SK-N-SH (cell line): ENCODE measurements around the gene ZBTB46. TPM values are rescaled to one million over a fixed set of nuclear protein-coding genes. Genes with fewer than 3 reads are reported as not detected.

Experiments used
- CTCF ChIA-PET: fragments of 300-600, 350-600 bp; formaldehyde crosslinking; extraction: SDS; loops from one replicate; lab custom pipeline; 2021; lab: Yijun Ruan, JAX
- POLR2A ChIA-PET: fragments of 350-600 bp; sonication (Branson Sonifier 250); formaldehyde crosslinking; extraction: SDS; loops from one replicate; lab custom pipeline; 2020; ENCODE audit warnings: antibody characterized with exemption, inconsistent platforms; lab: Yijun Ruan, JAX
- DNase-seq: peaks from one replicate; pipeline ENCODE4 v3.0.0; 2012
- H2AFZ ChIP-seq: fragments of 200-600 bp; sonication (generic); 2 replicates; pipeline ENCODE4 v1.8.1; 2016; ENCODE audit warnings: antibody characterized with exemption, mild to moderate bottlenecking, low read depth
- H3F3A ChIP-seq: fragments of 200-600 bp; sonication (generic); replicated peaks from 2 replicates; pipeline ENCODE3; 2016; ENCODE audit warnings: antibody characterized with exemption, mild to moderate bottlenecking; ENCODE audit not compliant: insufficient read depth
- H3K27ac ChIP-seq, 2 experiments: fragments of 200-500 bp in 1 of 2; fragments of 200-600 bp in 1 of 2; sonication (Bioruptor generic) in 1 of 2; sonication (generic), shearing (Covaris generic) in 1 of 2; 2 replicates each; pipeline versions ENCODE4 v1.5.1 to v1.6.1; 2014 to 2016; ENCODE audit warnings: low read depth in 2 of 2, inconsistent platforms in 1 of 2, low read length in 1 of 2, mild to moderate bottlenecking in 1 of 2, mixed read lengths in 1 of 2
- H3K27me3 ChIP-seq: fragments of 200-600 bp; sonication (generic), shearing (Covaris generic); 2 replicates; pipeline ENCODE4 v1.6.1; 2016; ENCODE audit warnings: mixed run types; ENCODE audit not compliant: insufficient read depth
- H3K36me3 ChIP-seq, 2 experiments: fragments of 200-500 bp in 1 of 2; fragments of 200-600 bp in 1 of 2; sonication (Bioruptor generic) in 1 of 2; sonication (generic) in 1 of 2; replicated peaks in 1 of 2; 2 replicates each; pipeline versions ENCODE3 to v1.5.1; 2014 to 2016; ENCODE audit warnings: low read length in 1 of 2, mild to moderate bottlenecking in 1 of 2; ENCODE audit not compliant: insufficient read depth in 2 of 2, control insufficient read depth in 1 of 2
- H3K4me1 ChIP-seq, 2 experiments: fragments of 200-500 bp in 1 of 2; fragments of 200-600 bp in 1 of 2; sonication (Bioruptor generic) in 1 of 2; sonication (generic), shearing (Covaris generic) in 1 of 2; 2 replicates each; pipeline versions ENCODE4 v1.5.1 to v1.6.1; 2014 to 2016; ENCODE audit warnings: low read depth in 1 of 2, low read length in 1 of 2, mixed run types in 1 of 2; ENCODE audit not compliant: insufficient read depth in 2 of 2, control insufficient read depth in 1 of 2
- H3K4me2 ChIP-seq: fragments of 200-600 bp; sonication (generic), shearing (Covaris generic); 2 replicates; pipeline ENCODE4 v1.6.1; 2017; ENCODE audit warnings: mixed run types
- H3K4me3 ChIP-seq, 2 experiments: fragments of 200-500 bp in 1 of 2; fragments of 200-600 bp in 1 of 2; sonication (Bioruptor generic) in 1 of 2; sonication (generic), shearing (Covaris generic) in 1 of 2; 2 replicates each; pipeline versions ENCODE4 v1.5.1 to v1.8.1; 2014 to 2016; ENCODE audit warnings: low read depth in 2 of 2, inconsistent platforms in 1 of 2, low read length in 1 of 2, mild to moderate bottlenecking in 1 of 2, mixed read lengths in 1 of 2, moderate library complexity in 1 of 2
- H3K79me2 ChIP-seq: fragments of 200-600 bp; sonication (generic); 2 replicates; pipeline ENCODE4 v1.8.1; 2017; ENCODE audit warnings: mild to moderate bottlenecking; ENCODE audit not compliant: insufficient read depth
- H3K9ac ChIP-seq: fragments of 200-600 bp; sonication (generic); 2 replicates; pipeline ENCODE4 v1.6.1; 2017; ENCODE audit warnings: mixed run types
- H3K9me2 ChIP-seq: fragments of 200-600 bp; sonication (generic); 2 replicates; pipeline ENCODE4 v1.6.1; 2017; ENCODE audit warnings: mixed run types
- H3K9me3 ChIP-seq: fragments of 200-600 bp; sonication (generic); 2 replicates; pipeline ENCODE4 v1.6.1; 2017; ENCODE audit warnings: mixed run types, mild to moderate bottlenecking, moderate library complexity
- H4K20me1 ChIP-seq: fragments of 200-600 bp; sonication (generic); 2 replicates; pipeline ENCODE4 v1.6.1; 2017; ENCODE audit warnings: mild to moderate bottlenecking, mixed run types; ENCODE audit not compliant: insufficient read depth
- CHD2 ChIP-seq: fragments of 150-350 bp; IDR thresholded peaks from 2 replicates; pipeline ENCODE4 v1.6.1; 2018; ENCODE audit warnings: low read length; ENCODE audit not compliant: partially characterized antibody
- EP300 ChIP-seq, 2 experiments: IDR thresholded peaks; 2 replicates each; pipeline versions ENCODE4 v1.4.0 to v1.6.1; 2012; ENCODE audit warnings: borderline replicate concordance in 1 of 2, low read depth in 1 of 2, low read length in 1 of 2
- FOSL2 ChIP-seq: IDR thresholded peaks from 2 replicates; pipeline ENCODE4 v1.4.0; 2012; ENCODE audit warnings: low read depth, mild to moderate bottlenecking, moderate library complexity, borderline replicate concordance
- FOXJ3 ChIP-seq: sonication (generic); formaldehyde crosslinking; IDR thresholded peaks from 2 replicates; pipeline ENCODE4 v1.5.1; 2020; ENCODE audit warnings: mild to moderate bottlenecking, missing genetic modification reagents
- GABPA ChIP-seq: IDR thresholded peaks from 2 replicates; pipeline ENCODE4 v1.4.0; 2012; ENCODE audit warnings: low read depth, mild to moderate bottlenecking
- JUND ChIP-seq: IDR thresholded peaks from 2 replicates; pipeline ENCODE4 v1.4.0; 2012
- MAX ChIP-seq: IDR thresholded peaks from 2 replicates; pipeline ENCODE4 v1.4.0; 2012; ENCODE audit warnings: low read depth
- MEF2A ChIP-seq: IDR thresholded peaks from 2 replicates; pipeline ENCODE4 v1.4.0; 2012; ENCODE audit warnings: low read depth, borderline replicate concordance
- MXI1 ChIP-seq: IDR thresholded peaks from 2 replicates; pipeline ENCODE4 v1.6.1; 2012; ENCODE audit warnings: mild to moderate bottlenecking, low read depth, low read length, improper control_type of control experiment
- NFIC ChIP-seq: IDR thresholded peaks from 2 replicates; pipeline ENCODE4 v1.4.0; 2012; ENCODE audit warnings: borderline replicate concordance
- PBX3 ChIP-seq: IDR thresholded peaks from 2 replicates; pipeline ENCODE4; 2012
- RCOR1 ChIP-seq: fragments of 150-350 bp; IDR thresholded peaks from 2 replicates; pipeline ENCODE4 v1.6.1; 2017; ENCODE audit warnings: antibody characterized with exemption, low read length
- RFX5 ChIP-seq: IDR thresholded peaks from 2 replicates; pipeline ENCODE4 v1.6.1; 2012; ENCODE audit warnings: mild to moderate bottlenecking, improper control_type of control experiment, low read length
- RXRA ChIP-seq: IDR thresholded peaks from 2 replicates; pipeline ENCODE4 v1.4.0; 2012; ENCODE audit warnings: low read depth, mild to moderate bottlenecking, borderline replicate concordance
- SMC3 ChIP-seq: IDR thresholded peaks from 2 replicates; pipeline ENCODE4 v1.6.1; 2012; ENCODE audit warnings: low read depth, low read length, improper control_type of control experiment
- TAF1 ChIP-seq: IDR thresholded peaks from 2 replicates; pipeline ENCODE4 v1.6.1; 2012; ENCODE audit warnings: low read depth, mild to moderate bottlenecking, low read length, moderate library complexity, borderline replicate concordance
- TCF12 ChIP-seq: IDR thresholded peaks from 2 replicates; pipeline ENCODE4 v1.4.0; 2012
- USF1 ChIP-seq: IDR thresholded peaks from 2 replicates; pipeline ENCODE4 v1.4.0; 2012; ENCODE audit warnings: low read depth, borderline replicate concordance
- WGBS: methylation state at CpG from one replicate; pipeline ENCODE4 v1.1.6; 2017; ENCODE audit warnings: low lambda C conversion rate; 5-methylcytosine and 5-hydroxymethylcytosine counted together
- polyA plus RNA-seq, 3 experiments: library from polyadenylated mRNA; depleted of rRNA; stranded (reverse); fragments of >200 nt; gene quantifications; 2 replicates each; pipeline ENCODE4 v1.2.3, GENCODE V29; 2012

ZBTB46 gene
- polyA plus RNA-seq, 1 of the 3 experiments (the other 2 are of a cell fraction) = 0.15 TPM

- ChIA-PET CTCF (interaction anchor here (1.0 to 10.0 kb wide), 3 partner anchors 15 to 26 kb away, joined by 3 to 68 read pairs (median 4); no protein-coding TSS in a partner anchor), POLR2A (no interaction called here)
- Histone ChIP-seq H3K4me2 (no peak overlapping the region), H3K4me1 (no peaks in the 10 kb centered on the region), H3K9ac (no peak overlapping the region), H3K36me3 (no peaks in the 10 kb centered on the region), H3K9me3 (no peaks in the 10 kb centered on the region), H3K4me3 (no peak overlapping the region), H3K27me3 (no peaks in the 10 kb centered on the region), H2AFZ (no peak overlapping the region), H4K20me1 (no peaks in the 10 kb centered on the region), H3K27ac (no peak overlapping the region), H3K9me2 (no peaks in the 10 kb centered on the region), H3F3A (no peaks in the 10 kb centered on the region), H3K79me2 (no peaks in the 10 kb centered on the region)
- DNase-seq = no peak
- no peak for TF ChIP-seq EP300 (IDR thresholded peaks at IDR 0.05; ENCODE audit: borderline replicate concordance in 1 of 2, low read depth in 1 of 2, low read length in 1 of 2)
- no peak for TF ChIP-seq USF1
- no peak for TF ChIP-seq TAF1
- TF ChIP-seq MAX = no peak
- 76% methylated on average over 7 of the region's 7 CpGs for WGBS
Observed at GRCh38 chr20:63759377-63759901, 71.6 kb downstream of the ZBTB46 start.

GRCh38 chr20:63758152-63758551, 72.9 kb downstream of the ZBTB46 start:
- no peaks in the 10 kb centered on the region for H3K27me3 ChIP-seq
- H3K36me3 ChIP-seq = no peaks in the 10 kb centered on the region
- no peaks in the 10 kb centered on the region for H3F3A ChIP-seq
- no peak overlapping the region for H3K4me3 ChIP-seq
- DNase-seq = no peak
- TF ChIP-seq RXRA = no peak
- no peak for TF ChIP-seq FOSL2
- TF ChIP-seq, all 33 proteins: peak for 0
- ChIA-PET POLR2A (interaction anchor here (0.9 kb wide), 1 partner anchor 13 kb away, joined by 3 read pairs; no protein-coding TSS in a partner anchor), CTCF (interaction anchor here (10.0 kb wide), 1 partner anchor 16 kb away, joined by 68 read pairs; no protein-coding TSS in a partner anchor)
- no peaks in the 10 kb centered on the region for H3K9me2 ChIP-seq
- H3K27ac ChIP-seq = no peak overlapping the region
- WGBS = 78% methylated on average over 7 of the region's 7 CpGs
- H3K79me2 ChIP-seq = no peaks in the 10 kb centered on the region
- H3K4me2 ChIP-seq = no peak overlapping the region
- no peak overlapping the region for H3K9ac ChIP-seq
- H4K20me1 ChIP-seq = no peaks in the 10 kb centered on the region
- peaks cover 0 to 10% of the 10 kb centered on the region in 2 experiments; a peak in 1 of 4 replicates for H3K4me1 ChIP-seq
- H3K9me3 ChIP-seq = no peaks in the 10 kb centered on the region
- no peak overlapping the region for H2AFZ ChIP-seq

- H3K9me3 ChIP-seq = no peaks in the 10 kb centered on the region
- no peaks in the 10 kb centered on the region for H3K9me2 ChIP-seq
- H3K79me2 ChIP-seq = no peaks in the 10 kb centered on the region
- no peak overlapping the region for H3K27ac ChIP-seq
- no peak overlapping the region for H2AFZ ChIP-seq
- H3K4me1 ChIP-seq = peaks cover 0 to 10% of the 10 kb centered on the region in 2 experiments; a peak in 1 of 4 replicates
- H3F3A ChIP-seq = no peaks in the 10 kb centered on the region
- TF ChIP-seq USF1 = no peak
- TF ChIP-seq TCF12 = no peak
- no peak for TF ChIP-seq NFIC
- no peak for TF ChIP-seq GABPA
- TF ChIP-seq RFX5 = no peak
- no peak for TF ChIP-seq RCOR1
- TF ChIP-seq MXI1 = no peak
- no peak for TF ChIP-seq MAX
- TF ChIP-seq MEF2A = no peak
- no peak for TF ChIP-seq FOXJ3 (CRISPR knock-in tag)
- TF ChIP-seq CHD2 = no peak
- TF ChIP-seq JUND = no peak
- no peak for TF ChIP-seq PBX3
- no peak for TF ChIP-seq SMC3
- TF ChIP-seq, all 33 proteins: peak for 0
- no peak overlapping the region for H3K4me3 ChIP-seq
- no peak overlapping the region for H3K9ac ChIP-seq
- CTCF ChIA-PET = no interaction called here
- no peaks in the 10 kb centered on the region for H3K27me3 ChIP-seq
- POLR2A ChIA-PET = no interaction called here
- no peaks in the 10 kb centered on the region for H4K20me1 ChIP-seq
- H3K4me2 ChIP-seq = no peak overlapping the region
- DNase-seq = no peak
- WGBS = 63% methylated on average over 8 of the region's 8 CpGs
- no peaks in the 10 kb centered on the region for H3K36me3 ChIP-seq
Observed at GRCh38 chr20:63756648-63756991, 74.4 kb downstream of the ZBTB46 start.
